ENCODE results near the gene OR52N4. TPM values are rescaled to one million over a fixed set of nuclear protein-coding genes. Genes with fewer than 3 reads are reported as not detected.
"Not testable (repeated sequence)": the region's sequence is repeated elsewhere in the genome, so short reads cannot be mapped to it uniquely, and the experiment has no call there.

The OR52N4 gene
- under 1 TPM in 1 of 2 donors, not detected in 1; 0.04 TPM for polyA plus RNA-seq

DNA sequence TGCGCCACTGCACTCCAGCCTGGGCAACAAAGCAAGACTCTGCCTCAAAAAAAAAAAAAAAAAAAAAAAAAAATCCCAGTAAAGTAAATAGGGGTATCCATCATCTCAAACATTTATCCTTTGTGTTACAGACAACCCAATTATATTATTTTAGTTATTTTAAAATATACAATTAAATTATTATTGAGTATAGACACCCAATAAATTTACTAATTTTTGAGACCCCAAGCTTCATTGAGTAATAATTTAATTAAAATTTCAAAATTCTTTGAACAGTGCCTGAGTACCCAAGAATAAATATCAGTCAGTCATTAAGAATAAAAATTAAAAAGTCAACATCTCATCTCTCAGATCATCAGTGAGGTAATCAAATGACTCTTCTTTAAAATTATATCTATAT lies at the start of gene OR52N4:
Gene OR52N4, plus strand, starts transcription at position 301 of the 400 bp plus-strand sequence. CDS start 498 bp downstream, outside the sequence.
- WGBS, 2 donors, result 78 to 92% methylated on average over 1 of the region's 1 CpG
- H3K4me3 ChIP-seq (ENCODE audit: low read depth in 1 of 2, low read length in 2 of 2), result no peak within 1 kb of the TSS
- no peaks in the 10 kb centered on the region for H3K36me3 ChIP-seq (ENCODE audit: control insufficient read depth in 2 of 2, insufficient read depth in 2 of 2, low read length in 1 of 2)
- no peak within 1 kb of the TSS for H3K27ac ChIP-seq (ENCODE audit: low read depth in 2 of 2, low read length in 1 of 2)
- no peaks in the 10 kb centered on the region for H3K27me3 ChIP-seq (ENCODE audit: control insufficient read depth in 1 of 2, insufficient read depth in 2 of 2, low read length in 2 of 2)
- H3K4me1 ChIP-seq (ENCODE audit: control insufficient read depth in 2 of 2, insufficient read depth in 2 of 2, low read length in 1 of 2), result no peaks in the 10 kb centered on the region
- no peaks in the 10 kb centered on the region for H3K9me3 ChIP-seq (ENCODE audit: control insufficient read depth in 2 of 2, insufficient read depth in 1 of 2, low read depth in 1 of 2, low read length in 1 of 2)

DNA sequence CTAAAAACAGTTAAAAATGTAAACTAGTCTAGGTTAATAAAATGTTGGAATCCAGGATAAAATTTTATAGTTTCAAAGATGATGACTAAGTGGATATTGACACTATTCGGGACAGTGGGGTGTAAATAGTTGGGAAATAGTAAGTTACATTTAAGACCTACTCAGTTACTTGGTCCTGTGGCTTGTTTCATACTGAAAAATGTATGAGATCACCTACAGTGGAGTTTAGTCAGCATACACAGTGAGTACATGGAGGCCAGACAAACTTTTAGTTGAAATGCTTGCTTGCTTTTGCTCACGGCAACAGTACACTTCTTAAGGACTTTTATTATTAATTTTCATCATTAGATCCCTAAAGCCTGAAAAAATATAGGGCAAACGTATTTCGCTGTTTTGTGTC lies 48.4 kb upstream of the OR52N4 start:
- H3K4me3 ChIP-seq (ENCODE audit: low read depth in 1 of 2, low read length in 2 of 2), result no peak overlapping the region
- H3K27me3 ChIP-seq (ENCODE audit: control insufficient read depth in 1 of 2, insufficient read depth in 2 of 2, low read length in 2 of 2), result no peaks in the 10 kb centered on the region
- H3K27ac ChIP-seq (ENCODE audit: low read depth in 2 of 2, low read length in 1 of 2), result no peak overlapping the region
- 88 to 94% methylated on average over 4 of the region's 4 CpGs for WGBS, 2 donors
- no peaks in the 10 kb centered on the region for H3K9me3 ChIP-seq (ENCODE audit: control insufficient read depth in 2 of 2, insufficient read depth in 1 of 2, low read depth in 1 of 2, low read length in 1 of 2)
- H3K4me1 ChIP-seq (ENCODE audit: control insufficient read depth in 2 of 2, insufficient read depth in 2 of 2, low read length in 1 of 2), result no peaks in the 10 kb centered on the region
- peaks cover 4 to 5% of the 10 kb centered on the region in 2 donors for H3K36me3 ChIP-seq (ENCODE audit: control insufficient read depth in 2 of 2, insufficient read depth in 2 of 2, low read length in 1 of 2)

DNA sequence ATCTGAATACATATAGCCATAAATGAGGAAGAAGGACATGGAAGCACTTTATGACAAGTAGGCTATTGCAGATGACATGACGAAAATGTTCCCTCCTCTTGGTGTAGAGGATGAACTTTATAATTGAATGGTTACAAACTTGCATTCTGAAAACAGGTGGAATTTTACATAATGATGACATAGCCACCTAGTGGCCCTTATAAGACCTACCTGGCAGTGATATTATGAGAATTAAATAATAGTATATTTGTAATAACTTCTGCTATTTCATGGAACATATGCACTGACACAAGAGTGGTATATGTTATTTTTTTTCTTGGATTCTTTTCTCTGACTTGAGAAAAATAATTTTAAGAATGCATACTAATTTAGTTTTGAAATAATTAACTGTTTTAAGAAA lies 41.5 kb upstream of the OR52N4 start:
- Histone ChIP-seq H3K27me3 (ENCODE audit: control insufficient read depth in 1 of 2, insufficient read depth in 2 of 2, low read length in 2 of 2) (no peaks in the 10 kb centered on the region), H3K36me3 (ENCODE audit: control insufficient read depth in 2 of 2, insufficient read depth in 2 of 2, low read length in 1 of 2) (peaks cover 4 to 5% of the 10 kb centered on the region in 2 donors), H3K4me1 (ENCODE audit: control insufficient read depth in 2 of 2, insufficient read depth in 2 of 2, low read length in 1 of 2) (no peaks in the 10 kb centered on the region), H3K4me3 (ENCODE audit: low read depth in 1 of 2, low read length in 2 of 2) (no peak overlapping the region), H3K27ac (ENCODE audit: low read depth in 2 of 2, low read length in 1 of 2) (no peak overlapping the region), H3K9me3 (ENCODE audit: control insufficient read depth in 2 of 2, insufficient read depth in 1 of 2, low read depth in 1 of 2, low read length in 1 of 2) (no peaks in the 10 kb centered on the region)
- WGBS, 2 donors, result 62 to 71% methylated on average over 1 of the region's 1 CpG

DNA sequence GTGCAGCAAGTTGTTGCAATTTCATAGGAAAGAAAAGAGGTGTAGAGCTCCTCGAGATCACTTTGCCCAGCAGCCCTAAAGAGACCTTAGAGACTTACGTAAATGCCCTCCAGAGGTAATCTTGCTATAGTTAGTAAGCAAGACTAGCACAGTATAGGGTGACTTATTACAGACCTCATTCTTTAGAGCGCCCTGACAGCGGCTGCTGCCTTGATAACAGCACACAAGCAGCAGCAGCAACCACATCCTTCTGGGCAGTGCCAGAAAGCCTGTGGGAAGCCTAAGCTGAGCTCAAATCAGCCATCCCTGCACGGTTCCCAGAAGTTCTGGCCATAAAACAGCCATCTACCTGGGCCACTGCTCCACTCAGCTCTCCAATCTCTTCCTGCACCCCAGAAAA lies 40.3 kb upstream of the OR52N4 start:
- Histone ChIP-seq H3K36me3 (ENCODE audit: control insufficient read depth in 2 of 2, insufficient read depth in 2 of 2, low read length in 1 of 2) (peaks cover 4 to 5% of the 10 kb centered on the region in 2 donors), H3K4me3 (ENCODE audit: low read depth in 1 of 2, low read length in 2 of 2) (no peak overlapping the region), H3K27me3 (ENCODE audit: control insufficient read depth in 1 of 2, insufficient read depth in 2 of 2, low read length in 2 of 2) (no peaks in the 10 kb centered on the region), H3K4me1 (ENCODE audit: control insufficient read depth in 2 of 2, insufficient read depth in 2 of 2, low read length in 1 of 2) (no peaks in the 10 kb centered on the region), H3K9me3 (ENCODE audit: control insufficient read depth in 2 of 2, insufficient read depth in 1 of 2, low read depth in 1 of 2, low read length in 1 of 2) (no peaks in the 10 kb centered on the region), H3K27ac (ENCODE audit: low read depth in 2 of 2, low read length in 1 of 2) (no peak overlapping the region)
- 66 to 77% methylated on average over 5 of the region's 5 CpGs for WGBS, 2 donors

DNA sequence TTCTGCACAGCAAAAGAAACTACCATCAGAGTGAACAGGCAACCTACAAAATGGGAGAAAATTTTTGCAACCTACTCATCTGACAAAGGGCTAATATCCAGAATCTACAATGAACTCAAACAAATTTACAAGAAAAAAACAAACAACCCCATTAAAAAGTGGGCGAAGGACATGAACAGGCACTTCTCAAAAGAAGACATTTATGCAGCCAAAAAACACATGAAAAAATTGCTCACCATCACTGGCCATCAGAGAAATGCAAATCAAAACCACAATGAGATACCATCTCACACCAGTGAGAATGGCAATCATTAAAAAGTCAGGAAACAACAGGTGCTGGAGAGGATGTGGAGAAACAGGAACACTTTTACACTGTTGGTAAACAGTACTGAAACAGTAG lies 37.5 kb upstream of the OR52N4 start:
- H3K9me3 ChIP-seq (ENCODE audit: control insufficient read depth in 2 of 2, insufficient read depth in 1 of 2, low read depth in 1 of 2, low read length in 1 of 2); H3K4me3 ChIP-seq (ENCODE audit: low read depth in 1 of 2, low read length in 2 of 2); H3K4me1 ChIP-seq (ENCODE audit: control insufficient read depth in 2 of 2, insufficient read depth in 2 of 2, low read length in 1 of 2); H3K27ac ChIP-seq (ENCODE audit: low read depth in 2 of 2, low read length in 1 of 2); H3K36me3 ChIP-seq (ENCODE audit: control insufficient read depth in 2 of 2, insufficient read depth in 2 of 2, low read length in 1 of 2); H3K27me3 ChIP-seq (ENCODE audit: control insufficient read depth in 1 of 2, insufficient read depth in 2 of 2, low read length in 2 of 2): not testable (repeated sequence)
- 77 to 86% methylated on average over 1 of the region's 1 CpG for WGBS, 2 donors

DNA sequence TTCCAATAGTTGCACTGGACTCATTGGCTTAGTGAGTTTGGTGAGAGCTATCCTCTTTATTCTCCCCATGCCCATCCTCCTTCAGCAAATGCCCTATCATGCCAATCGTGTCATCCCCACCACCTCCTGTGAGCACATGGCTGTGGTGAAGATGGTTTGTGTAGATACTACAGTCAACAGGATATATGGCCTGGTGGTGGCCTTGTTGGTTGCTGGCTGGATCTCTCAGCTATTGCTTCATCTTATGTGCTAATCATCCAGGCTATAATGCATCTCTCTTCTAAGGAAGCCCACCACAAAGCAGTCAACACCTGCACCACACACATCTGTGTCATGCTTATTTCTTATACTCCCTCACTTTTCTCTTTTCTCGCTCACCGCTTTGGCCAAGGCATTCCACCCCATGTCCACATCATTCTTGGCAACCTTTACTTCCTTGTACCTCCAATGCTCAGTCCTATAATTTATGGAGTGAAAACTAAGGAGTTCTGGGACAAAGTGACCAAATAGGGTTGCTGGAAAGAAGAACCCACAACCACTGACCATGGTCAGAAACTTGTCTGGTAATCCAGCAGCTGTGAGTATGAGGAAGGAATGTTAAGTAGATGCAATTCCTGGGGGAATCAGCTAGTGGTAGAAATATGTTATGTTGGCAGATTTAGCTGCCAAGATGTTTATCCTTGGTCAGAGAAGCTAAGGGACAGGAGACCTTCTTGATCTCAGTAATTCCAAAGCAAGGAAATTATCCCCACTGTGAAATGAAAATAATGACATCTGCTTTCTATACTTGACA lies 34.1 kb upstream of the OR52N4 start:
- 92 to 94% methylated on average over 3 of the region's 3 CpGs for WGBS, 2 donors
- no peak overlapping the region for H3K27ac ChIP-seq (ENCODE audit: low read depth in 2 of 2, low read length in 1 of 2)
- H3K27me3 ChIP-seq (ENCODE audit: control insufficient read depth in 1 of 2, insufficient read depth in 2 of 2, low read length in 2 of 2), result no peaks in the 10 kb centered on the region

DNA sequence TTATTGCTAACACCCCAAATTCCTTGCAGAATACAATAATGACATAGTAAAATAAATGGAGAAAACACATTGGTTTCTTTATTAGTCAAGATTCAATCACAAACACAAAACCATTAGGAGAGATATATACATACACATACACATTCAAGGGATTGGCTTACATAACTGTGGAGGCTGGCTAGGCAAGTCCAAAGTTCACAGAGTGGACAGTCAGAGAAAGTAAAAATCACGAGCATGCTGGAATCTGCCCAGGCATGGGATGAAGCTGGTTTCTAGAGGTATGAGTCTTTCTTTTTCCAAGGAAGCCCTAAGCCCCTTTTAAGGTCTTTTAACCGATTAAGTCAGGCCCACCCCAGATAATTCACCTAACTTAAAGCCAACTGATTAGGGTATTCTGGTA lies 31.4 kb upstream of the OR52N4 start:
- H3K4me1 ChIP-seq (ENCODE audit: control insufficient read depth in 2 of 2, insufficient read depth in 2 of 2, low read length in 1 of 2), result no peaks in the 10 kb centered on the region
- H3K27ac ChIP-seq (ENCODE audit: low read depth in 2 of 2, low read length in 1 of 2), result no peak overlapping the region
- WGBS, 2 donors, result 62 to 70% methylated on average over 2 of the region's 2 CpGs
- H3K4me3 ChIP-seq (ENCODE audit: low read depth in 1 of 2, low read length in 2 of 2), result no peak overlapping the region
- H3K27me3 ChIP-seq (ENCODE audit: control insufficient read depth in 1 of 2, insufficient read depth in 2 of 2, low read length in 2 of 2), result no peaks in the 10 kb centered on the region
- peaks cover 0 to 3% of the 10 kb centered on the region in 2 donors for H3K9me3 ChIP-seq (ENCODE audit: control insufficient read depth in 2 of 2, insufficient read depth in 1 of 2, low read depth in 1 of 2, low read length in 1 of 2)
- H3K36me3 ChIP-seq (ENCODE audit: control insufficient read depth in 2 of 2, insufficient read depth in 2 of 2, low read length in 1 of 2), result no peaks in the 10 kb centered on the region

More for the DNA sequence above, 34.1 kb upstream of the OR52N4 start:
- H3K4me3 ChIP-seq (ENCODE audit: low read depth in 1 of 2, low read length in 2 of 2), result no peak overlapping the region
- H3K36me3 ChIP-seq (ENCODE audit: control insufficient read depth in 2 of 2, insufficient read depth in 2 of 2, low read length in 1 of 2), result no peaks in the 10 kb centered on the region
- H3K4me1 ChIP-seq (ENCODE audit: control insufficient read depth in 2 of 2, insufficient read depth in 2 of 2, low read length in 1 of 2), result no peaks in the 10 kb centered on the region
- peaks cover 0 to 3% of the 10 kb centered on the region in 2 donors for H3K9me3 ChIP-seq (ENCODE audit: control insufficient read depth in 2 of 2, insufficient read depth in 1 of 2, low read depth in 1 of 2, low read length in 1 of 2)

DNA sequence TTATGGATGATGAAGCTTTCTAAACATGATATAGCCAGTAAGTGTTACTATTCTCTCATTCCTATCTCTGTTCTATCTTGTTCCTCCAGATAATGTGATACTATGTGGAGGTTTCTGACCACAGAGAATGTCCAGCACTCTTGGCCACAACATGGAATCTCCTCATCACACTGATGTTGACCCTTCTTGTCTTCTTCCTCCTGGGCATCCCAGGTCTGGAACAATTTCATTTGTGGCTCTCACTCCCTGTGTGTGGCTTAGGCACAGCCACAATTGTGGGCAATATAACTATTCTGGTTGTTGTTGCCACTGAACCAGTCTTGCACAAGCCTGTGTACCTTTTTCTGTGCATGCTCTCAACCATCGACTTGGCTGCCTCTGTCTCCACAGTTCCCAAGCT lies 27.7 kb upstream of the OR52N4 start:
- Histone ChIP-seq H3K36me3 (ENCODE audit: control insufficient read depth in 2 of 2, insufficient read depth in 2 of 2, low read length in 1 of 2) (no peaks in the 10 kb centered on the region), H3K27ac (ENCODE audit: low read depth in 2 of 2, low read length in 1 of 2) (no peak overlapping the region), H3K4me3 (ENCODE audit: low read depth in 1 of 2, low read length in 2 of 2) (no peak overlapping the region), H3K4me1 (ENCODE audit: control insufficient read depth in 2 of 2, insufficient read depth in 2 of 2, low read length in 1 of 2) (no peaks in the 10 kb centered on the region), H3K9me3 (ENCODE audit: control insufficient read depth in 2 of 2, insufficient read depth in 1 of 2, low read depth in 1 of 2, low read length in 1 of 2) (no peaks in the 10 kb centered on the region), H3K27me3 (ENCODE audit: control insufficient read depth in 1 of 2, insufficient read depth in 2 of 2, low read length in 2 of 2) (no peaks in the 10 kb centered on the region)
- 86 to 93% methylated on average over 1 of the region's 1 CpG for WGBS, 2 donors

DNA sequence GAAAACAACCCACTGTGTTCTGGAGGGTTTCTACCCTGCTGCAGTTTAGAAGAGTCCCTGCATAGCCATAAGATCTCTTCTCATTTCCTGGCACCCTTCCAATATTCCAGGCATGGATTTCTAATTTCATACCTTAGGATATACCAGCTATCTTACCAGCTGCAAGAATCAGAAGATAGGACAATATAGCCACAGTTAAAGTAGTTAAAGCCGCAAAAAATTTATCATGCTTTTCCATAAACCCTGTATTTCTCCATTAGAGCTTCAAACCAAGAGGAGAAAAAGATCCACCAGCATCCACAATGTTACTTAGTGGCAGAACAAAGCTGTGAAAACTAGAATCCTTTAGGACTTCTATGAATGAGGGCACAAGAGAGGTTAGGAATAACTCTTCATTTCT lies 26.4 kb upstream of the OR52N4 start:
- no peaks in the 10 kb centered on the region for H3K36me3 ChIP-seq (ENCODE audit: control insufficient read depth in 2 of 2, insufficient read depth in 2 of 2, low read length in 1 of 2)
- H3K9me3 ChIP-seq (ENCODE audit: control insufficient read depth in 2 of 2, insufficient read depth in 1 of 2, low read depth in 1 of 2, low read length in 1 of 2), result no peaks in the 10 kb centered on the region
- no peak overlapping the region for H3K27ac ChIP-seq (ENCODE audit: low read depth in 2 of 2, low read length in 1 of 2)
- 92 to 97% methylated on average over 1 of the region's 1 CpG for WGBS, 2 donors
- H3K4me1 ChIP-seq (ENCODE audit: control insufficient read depth in 2 of 2, insufficient read depth in 2 of 2, low read length in 1 of 2), result no peaks in the 10 kb centered on the region
- H3K4me3 ChIP-seq (ENCODE audit: low read depth in 1 of 2, low read length in 2 of 2), result no peak overlapping the region
- no peaks in the 10 kb centered on the region for H3K27me3 ChIP-seq (ENCODE audit: control insufficient read depth in 1 of 2, insufficient read depth in 2 of 2, low read length in 2 of 2)

DNA sequence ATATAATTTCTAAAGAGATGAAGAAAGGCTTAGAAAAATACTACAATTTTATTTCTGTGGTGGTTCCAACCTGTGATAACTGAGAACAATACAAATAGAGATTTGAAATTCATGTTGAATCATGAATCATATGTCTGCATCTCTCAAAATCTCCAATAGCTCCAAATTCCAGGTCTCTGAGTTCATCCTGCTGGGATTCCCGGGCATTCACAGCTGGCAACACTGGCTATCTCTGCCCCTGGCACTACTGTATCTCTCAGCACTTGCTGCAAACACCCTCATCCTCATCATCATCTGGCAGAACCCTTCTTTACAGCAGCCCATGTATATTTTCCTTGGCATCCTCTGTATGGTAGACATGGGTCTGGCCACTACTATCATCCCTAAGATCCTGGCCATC lies 17.6 kb upstream of the OR52N4 start, which contains the start of gene OR56B1:
Gene OR56B1, plus strand, starts transcription at position 53 of the 400 bp plus-strand sequence. Its CDS starts 69 bp downstream, at position 122.
- H3K4me1 ChIP-seq (ENCODE audit: control insufficient read depth in 2 of 2, insufficient read depth in 2 of 2, low read length in 1 of 2), result no peaks in the 10 kb centered on the region
- 48 to 68% methylated on average over 1 of the region's 1 CpG for WGBS, 2 donors
- H3K27ac ChIP-seq (ENCODE audit: low read depth in 2 of 2, low read length in 1 of 2), result no peak within 1 kb of the TSS
- H3K27me3 ChIP-seq (ENCODE audit: control insufficient read depth in 1 of 2, insufficient read depth in 2 of 2, low read length in 2 of 2), result no peaks in the 10 kb centered on the region
- peaks cover 3% of the 10 kb centered on the region in 2 donors for H3K9me3 ChIP-seq (ENCODE audit: control insufficient read depth in 2 of 2, insufficient read depth in 1 of 2, low read depth in 1 of 2, low read length in 1 of 2)
- no peaks in the 10 kb centered on the region for H3K36me3 ChIP-seq (ENCODE audit: control insufficient read depth in 2 of 2, insufficient read depth in 2 of 2, low read length in 1 of 2)
- H3K4me3 ChIP-seq (ENCODE audit: low read depth in 1 of 2, low read length in 2 of 2), result no peak within 1 kb of the TSS
